ENCODE measurements around the gene ALG5.

The ALG5 gene

GRCh38 chr13:36913463-36913862 lies 85.7 kb downstream of the ALG5 start:
- no peak for DNase-seq

- DNase-seq, result no peak
Observed at GRCh38 chr13:36912973-36913372, 86.2 kb downstream of the ALG5 start.

GRCh38 chr13:36912369-36912768 lies 86.8 kb downstream of the ALG5 start:
- DNase-seq, result no peak

- no peak for DNase-seq
Observed at GRCh38 chr13:36910545-36910944, 88.6 kb downstream of the ALG5 start.

- DNase-seq, result no peak
Observed at GRCh38 chr13:36907821-36908220, 91.3 kb downstream of the ALG5 start.

GRCh38 chr13:36907266-36907665 lies 91.9 kb downstream of the ALG5 start:
- no peak for DNase-seq

GRCh38 chr13:36905944-36906343 lies 93.2 kb downstream of the ALG5 start:
- DNase-seq, result no peak

GRCh38 chr13:36903925-36904595 lies 95.1 kb downstream of the ALG5 start:
- no peak for DNase-seq
